ENCODE measurements around the gene ZNF593. TPM values are rescaled to one million over a fixed set of nuclear protein-coding genes. Genes with fewer than 3 reads are reported as not detected.

The ZNF593 gene
- polyA plus RNA-seq, 1 of the 3 experiments (the other 2 are of a cell fraction), result 64.8 TPM

- TF ChIP-seq YY1 (IDR thresholded peaks at IDR 0.05; ENCODE audit: low read depth), result no peak
- TF ChIP-seq RCOR1 (IDR thresholded peaks at IDR 0.05; ENCODE audit: low read length), result no peak
- no peak for TF ChIP-seq RXRA (IDR thresholded peaks at IDR 0.05; ENCODE audit: borderline replicate concordance, low read depth)
- TF ChIP-seq POLR2AphosphoS5 (IDR thresholded peaks at IDR 0.05; ENCODE audit: low read depth, low read length), result no peak
- TF ChIP-seq CTCF (IDR thresholded peaks at IDR 0.05), result no peak
- TF ChIP-seq MXI1 (IDR thresholded peaks at IDR 0.05; ENCODE audit: low read depth, low read length), result no peak
- TF ChIP-seq NRF1 (IDR thresholded peaks at IDR 0.05; ENCODE audit: low read depth, low read length), result no peak
- TF ChIP-seq SMC3 (IDR thresholded peaks at IDR 0.05; ENCODE audit: low read depth, low read length), result no peak
- TF ChIP-seq GATA2 (CRISPR knock-in tag; IDR thresholded peaks at IDR 0.05), result no peak
- no peak for TF ChIP-seq CHD2 (IDR thresholded peaks at IDR 0.05; ENCODE audit: low read length, partially characterized antibody)
- TF ChIP-seq GABPA (IDR thresholded peaks at IDR 0.05; ENCODE audit: low read depth), result no peak
- TF ChIP-seq SIN3A (IDR thresholded peaks at IDR 0.05; ENCODE audit: borderline replicate concordance, low read depth, low read length), result no peak
- TF ChIP-seq JUND (IDR thresholded peaks at IDR 0.05), result no peak
- no peak for TF ChIP-seq USF2 (IDR thresholded peaks at IDR 0.05; ENCODE audit: borderline replicate concordance, low read depth, low read length)
- no peak for TF ChIP-seq NFIC (IDR thresholded peaks at IDR 0.05; ENCODE audit: borderline replicate concordance)
- TF ChIP-seq, protein P1, sequence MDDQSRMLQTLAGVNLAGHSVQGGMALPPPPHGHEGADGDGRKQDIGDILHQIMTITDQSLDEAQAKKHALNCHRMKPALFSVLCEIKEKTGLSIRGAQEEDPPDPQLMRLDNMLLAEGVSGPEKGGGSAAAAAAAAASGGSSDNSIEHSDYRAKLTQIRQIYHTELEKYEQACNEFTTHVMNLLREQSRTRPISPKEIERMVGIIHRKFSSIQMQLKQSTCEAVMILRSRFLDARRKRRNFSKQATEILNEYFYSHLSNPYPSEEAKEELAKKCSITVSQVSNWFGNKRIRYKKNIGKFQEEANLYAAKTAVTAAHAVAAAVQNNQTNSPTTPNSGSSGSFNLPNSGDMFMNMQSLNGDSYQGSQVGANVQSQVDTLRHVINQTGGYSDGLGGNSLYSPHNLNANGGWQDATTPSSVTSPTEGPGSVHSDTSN (IDR thresholded peaks at IDR 0.05), result no peak
- no peak for TF ChIP-seq TCF12 (IDR thresholded peaks at IDR 0.05)
- TF ChIP-seq ZBTB33 (IDR thresholded peaks at IDR 0.05; ENCODE audit: borderline replicate concordance, low read depth), result no peak
These were observed 30.7 kb downstream of the ZNF593 start for GRCh38 chr1:26200413-26200812.

More at GRCh38 chr1:26200413-26200812, 30.7 kb downstream of the ZNF593 start:
- Histone ChIP-seq H3K4me1 (ENCODE audit: control insufficient read depth in 1 of 2, insufficient read depth in 2 of 2, low read depth in 1 of 2, low read length in 1 of 2) (no peaks in the 10 kb centered on the region), H3K4me3 (ENCODE audit: low read depth in 2 of 2, low read length in 1 of 2) (no peak overlapping the region), H3K79me2 (ENCODE audit: insufficient read depth) (no peaks in the 10 kb centered on the region), H3K9me3 (no peaks in the 10 kb centered on the region), H2AFZ (ENCODE audit: low read depth) (no peak overlapping the region), H3K27me3 (ENCODE audit: insufficient read depth) (no peaks in the 10 kb centered on the region), H4K20me1 (ENCODE audit: insufficient read depth) (no peaks in the 10 kb centered on the region), H3K36me3 (replicated peaks in 1 of 2; ENCODE audit: control insufficient read depth in 1 of 2, insufficient read depth in 2 of 2, low read length in 1 of 2) (no peaks in the 10 kb centered on the region), H3K27ac (ENCODE audit: low read depth in 2 of 2, low read length in 1 of 2) (no peak overlapping the region), H3F3A (replicated peaks; ENCODE audit: insufficient read depth) (no peaks in the 10 kb centered on the region), H3K9me2 (no peaks in the 10 kb centered on the region), H3K4me2 (no peak overlapping the region), H3K9ac (no peak overlapping the region)
- DNase-seq, result no peak
- ChIA-PET CTCF (interaction anchor here (1.0 kb wide), 1 partner anchor 43 kb away, joined by 3 read pairs; no protein-coding TSS in a partner anchor), POLR2A (interaction anchor here (0.6 kb wide), 1 partner anchor 10 kb away, joined by 3 read pairs; no protein-coding TSS in a partner anchor)
- 84% methylated on average over 5 of the region's 5 CpGs for WGBS (ENCODE audit: low lambda C conversion rate)

Measured in SK-N-SH (cell line).